HEK293T (cell line): ENCODE results near the gene CFC1.
"Not testable (repeated sequence)": the region's sequence is repeated elsewhere in the genome, so short reads cannot be mapped to it uniquely, and the experiment has no call there.

Source experiments
- CTCF ChIA-PET: fragments of 350-600 bp; formaldehyde crosslinking; extraction: SDS; loops from one replicate; lab custom pipeline; 2021; ENCODE audit warnings: antibody characterized with exemption, inconsistent platforms; lab: Yijun Ruan, JAX
- POLR2A ChIA-PET: fragments of 350-600 bp; formaldehyde crosslinking; extraction: SDS; loops from one replicate; lab custom pipeline; 2020; ENCODE audit warnings: antibody characterized with exemption, inconsistent platforms; lab: Yijun Ruan, JAX
- DNase-seq: peaks from one replicate; pipeline ENCODE4 v3.0.0; 2012; ENCODE audit warnings: mixed read lengths; ENCODE audit errors: extremely low spot score

CFC1 gene

GRCh38 chr2:130590170-130590841 lies 9.1 kb downstream of the CFC1 start:
- POLR2A ChIA-PET, CTCF ChIA-PET, DNase-seq: not testable (repeated sequence)

- CTCF ChIA-PET, DNase-seq, POLR2A ChIA-PET: not testable (repeated sequence)
Observed at GRCh38 chr2:130588688-130589458, 10.5 kb downstream of the CFC1 start.

- CTCF ChIA-PET, DNase-seq, POLR2A ChIA-PET: not testable (repeated sequence)
Observed at GRCh38 chr2:130584726-130585125, 14.6 kb downstream of the CFC1 start.

GRCh38 chr2:130583582-130583981 lies 15.8 kb downstream of the CFC1 start:
- CTCF ChIA-PET, POLR2A ChIA-PET, DNase-seq: not testable (repeated sequence)

DNA sequence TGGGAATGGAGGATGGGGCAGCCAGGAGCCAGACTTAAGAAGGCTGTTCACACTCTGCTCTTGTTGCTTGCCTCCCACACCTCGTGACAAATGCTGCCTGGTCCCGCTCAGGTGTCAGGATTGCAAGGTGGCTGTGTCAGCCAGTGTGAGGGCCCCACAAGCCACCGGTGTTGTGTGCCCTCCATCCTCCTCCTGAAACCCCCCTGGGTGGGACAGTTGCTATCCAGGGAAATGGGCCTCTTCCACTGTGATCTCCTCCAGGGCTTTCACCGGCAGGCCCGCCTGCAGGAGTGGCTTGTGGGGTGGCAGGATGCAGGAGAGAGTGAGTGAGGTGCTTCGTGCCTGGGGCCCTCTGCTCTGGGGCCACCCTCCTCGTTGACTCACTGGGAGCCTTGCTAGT lies 16.4 kb downstream of the CFC1 start:
- POLR2A ChIA-PET, CTCF ChIA-PET, DNase-seq: not testable (repeated sequence)

DNA sequence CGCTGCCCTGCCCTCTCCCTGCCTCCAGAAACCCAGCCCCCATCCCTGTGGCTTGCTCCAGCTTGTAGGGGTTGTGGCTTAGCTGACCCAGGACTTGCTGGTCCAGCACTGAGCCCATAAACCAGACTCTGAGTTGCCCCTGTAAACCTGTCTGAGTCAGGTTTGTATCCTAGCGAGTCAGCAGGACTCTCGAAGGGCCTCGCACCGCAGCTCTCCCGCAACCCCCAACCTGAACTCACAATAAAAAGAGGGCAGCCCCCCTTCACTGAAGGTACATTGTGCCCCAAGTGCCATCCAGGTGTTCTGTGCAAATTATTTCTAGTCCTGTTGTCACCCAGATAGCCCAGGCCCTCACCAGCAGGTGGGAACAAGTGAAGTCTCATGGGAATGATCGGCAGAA lies 17.9 kb downstream of the CFC1 start:
- CTCF ChIA-PET, DNase-seq, POLR2A ChIA-PET: not testable (repeated sequence)

GRCh38 chr2:130579121-130579520 lies 20.3 kb downstream of the CFC1 start:
- DNase-seq, CTCF ChIA-PET, POLR2A ChIA-PET: not testable (repeated sequence)

DNA sequence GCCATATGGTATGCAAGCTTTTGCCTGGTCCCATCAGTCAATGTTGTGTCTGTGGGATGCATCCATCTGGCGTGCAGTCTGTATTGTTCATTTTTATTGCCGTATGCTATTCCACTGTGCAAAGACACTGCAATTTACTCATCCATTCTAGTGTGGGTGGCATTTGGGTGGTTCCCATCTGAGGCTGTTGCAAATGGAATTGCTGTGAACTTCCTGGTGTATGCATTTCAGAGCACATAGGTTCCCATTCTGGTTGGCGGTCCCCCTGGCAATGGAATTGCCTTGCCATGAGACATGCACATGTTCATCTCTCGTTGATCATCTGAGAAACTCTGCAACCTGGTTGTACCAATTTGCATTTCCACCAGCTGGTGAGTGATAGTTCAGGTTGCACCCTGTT lies 21.8 kb downstream of the CFC1 start:
- POLR2A ChIA-PET, result not testable (repeated sequence)

GRCh38 chr2:130576209-130576784 lies 23.1 kb downstream of the CFC1 start:
- CTCF ChIA-PET, DNase-seq, POLR2A ChIA-PET: not testable (repeated sequence)

More for the DNA sequence above, 21.8 kb downstream of the CFC1 start:
- CTCF ChIA-PET, DNase-seq: not testable (repeated sequence)

GRCh38 chr2:130574230-130574629 lies 25.1 kb downstream of the CFC1 start:
- CTCF ChIA-PET, POLR2A ChIA-PET, DNase-seq: not testable (repeated sequence)

GRCh38 chr2:130571929-130572328 lies 27.4 kb downstream of the CFC1 start:
- CTCF ChIA-PET, POLR2A ChIA-PET, DNase-seq: not testable (repeated sequence)

DNA sequence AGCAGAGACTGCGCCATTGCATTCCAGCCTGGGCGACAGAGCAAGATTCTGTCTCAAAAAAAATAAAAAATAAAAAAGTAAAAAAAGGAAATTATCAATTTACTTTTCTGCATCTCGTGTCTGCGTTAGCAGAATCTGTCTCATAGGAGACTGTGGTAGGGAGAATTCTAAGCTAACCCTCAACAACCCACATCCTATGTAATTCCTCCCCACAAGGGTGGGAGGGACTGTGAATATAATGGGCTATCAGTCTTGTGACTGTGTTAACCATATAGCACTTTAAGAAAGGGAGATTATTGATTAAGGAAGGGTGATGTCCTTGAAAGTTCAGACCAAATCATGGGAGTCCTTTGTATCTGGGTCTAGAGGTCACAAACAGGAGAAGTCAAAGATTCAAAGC lies 33.2 kb downstream of the CFC1 start:
- DNase-seq, POLR2A ChIA-PET, CTCF ChIA-PET: not testable (repeated sequence)

DNA sequence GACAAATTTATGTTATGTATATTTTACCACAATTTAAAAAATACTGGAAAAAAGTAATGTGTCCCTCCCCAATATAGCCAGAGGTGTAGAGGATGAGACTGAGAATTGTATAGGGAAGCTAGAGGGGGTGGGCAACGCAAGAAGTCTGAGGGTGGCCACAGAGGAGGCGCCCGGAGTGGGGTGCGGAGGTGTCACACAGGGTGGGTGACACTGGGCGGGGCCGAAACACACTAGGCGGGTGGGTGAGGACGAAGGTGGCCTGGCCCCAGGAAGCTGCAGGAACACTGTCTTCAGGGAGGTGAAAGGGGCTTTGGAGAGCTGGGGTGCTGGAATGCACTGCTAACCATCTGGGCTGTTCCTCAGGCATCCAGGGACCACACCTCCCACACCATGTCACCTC lies 42.9 kb downstream of the CFC1 start:
- DNase-seq, CTCF ChIA-PET, POLR2A ChIA-PET: not testable (repeated sequence)

GRCh38 chr2:130554178-130554577 lies 45.2 kb downstream of the CFC1 start:
- CTCF ChIA-PET, POLR2A ChIA-PET, DNase-seq: not testable (repeated sequence)

DNA sequence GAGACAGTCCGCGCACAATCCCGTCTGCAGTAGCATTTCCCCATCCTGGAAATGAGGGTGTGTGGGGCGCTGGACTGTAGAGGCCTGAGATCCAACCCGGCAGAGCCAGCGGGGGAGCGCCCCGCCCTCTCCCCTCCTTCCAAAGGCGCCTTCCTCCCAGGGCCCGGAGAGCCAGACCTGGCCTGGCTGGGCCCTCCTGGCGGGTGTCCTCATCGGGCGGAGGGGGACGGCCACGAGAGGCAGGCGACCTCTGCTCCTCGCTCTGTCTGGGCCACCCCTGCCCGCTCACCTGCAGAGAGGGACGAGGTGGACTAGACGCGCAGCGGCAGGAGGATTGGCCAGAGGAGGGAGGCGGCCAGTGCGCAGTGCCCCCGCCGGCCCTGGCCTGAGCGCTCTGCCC lies 49.9 kb downstream of the CFC1 start:
- DNase-seq, CTCF ChIA-PET, POLR2A ChIA-PET: not testable (repeated sequence)

DNA sequence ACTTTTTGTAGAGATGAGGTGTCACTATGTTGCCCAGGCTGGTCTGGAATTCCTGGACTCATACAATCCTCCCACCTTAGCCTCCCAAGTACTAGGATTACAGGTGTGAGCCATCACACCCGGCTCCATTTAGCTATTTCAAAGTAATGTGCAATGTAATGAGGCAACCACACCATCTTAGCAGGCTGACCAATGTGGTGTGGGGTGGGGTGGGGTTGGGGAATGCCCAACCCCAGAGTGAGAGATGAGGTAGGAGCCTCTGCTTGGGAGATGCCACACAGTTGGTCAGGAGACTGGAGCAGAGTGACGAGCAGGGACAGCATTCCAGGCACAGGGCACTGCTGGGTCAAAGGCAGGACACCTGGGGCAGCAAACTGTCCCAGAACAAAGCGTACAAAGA lies 51.0 kb downstream of the CFC1 start:
- POLR2A ChIA-PET, CTCF ChIA-PET, DNase-seq: not testable (repeated sequence)

DNA sequence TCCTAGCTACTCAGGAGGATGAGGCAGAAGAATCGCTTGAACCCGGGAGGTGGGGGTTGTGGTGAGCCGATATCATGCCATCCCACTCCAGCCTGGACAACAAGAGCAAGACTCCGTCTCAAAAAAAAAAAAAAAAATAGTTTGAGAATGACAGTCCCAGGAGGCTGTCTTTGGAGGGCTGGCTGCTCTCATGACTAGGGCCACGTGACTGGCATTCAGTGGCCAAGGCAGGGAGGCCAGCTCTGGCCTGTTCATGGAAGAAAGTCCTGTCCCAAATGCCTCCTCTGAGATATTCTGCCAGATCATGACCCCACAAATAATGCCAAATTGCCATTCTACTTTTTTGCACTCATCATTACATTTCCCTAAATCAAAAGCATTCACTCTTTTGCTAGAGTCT lies 54.4 kb downstream of the CFC1 start:
- DNase-seq, POLR2A ChIA-PET, CTCF ChIA-PET: not testable (repeated sequence)

DNA sequence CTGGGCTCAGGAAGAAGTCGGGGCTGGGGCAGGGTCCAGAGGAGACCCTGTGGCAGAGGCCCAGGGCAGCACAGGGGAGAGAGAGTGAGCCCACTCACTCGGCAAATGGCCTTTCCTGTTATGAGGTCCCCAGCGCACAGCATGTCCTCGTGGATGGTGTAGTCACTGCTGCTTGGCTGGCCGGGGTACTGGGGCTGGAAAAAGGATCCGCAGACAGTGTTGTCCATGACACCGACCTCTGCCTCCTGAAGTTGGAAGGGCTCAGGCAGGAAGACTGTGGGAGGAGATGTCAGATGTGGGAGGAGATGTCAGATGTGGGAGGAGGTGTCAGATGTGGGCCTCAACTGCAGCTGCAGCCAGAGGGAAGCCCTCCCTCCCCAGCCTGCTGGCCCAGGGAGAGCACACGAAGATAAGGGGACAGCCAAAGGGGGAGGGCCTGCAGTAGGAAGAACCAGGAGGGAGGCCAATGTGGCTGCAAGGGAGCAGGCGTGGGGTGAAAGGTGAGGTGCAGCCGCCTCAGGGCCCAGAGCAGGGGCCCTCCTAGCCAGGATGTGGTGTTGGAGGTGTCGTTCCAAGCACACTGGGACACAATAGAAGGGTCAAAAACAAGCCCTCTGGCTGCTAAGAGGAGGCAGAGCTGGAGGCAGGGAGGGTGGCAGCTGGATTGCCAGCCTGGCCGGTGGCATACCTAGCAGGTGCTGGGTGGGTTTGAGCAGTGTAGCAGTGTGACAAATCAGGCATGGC lies 55.4 kb downstream of the CFC1 start:
- CTCF ChIA-PET, POLR2A ChIA-PET, DNase-seq: not testable (repeated sequence)
